Frontal cortex (tissue), 4 donors: ENCODE results near the gene IQSEC1. TPM values are rescaled to one million over a fixed set of nuclear protein-coding genes. Genes with fewer than 3 reads are reported as not detected.

Experiments used
- DNase-seq, 2 donors: peaks; one replicate each; pipeline ENCODE4 v3.0.0; 2012; ENCODE audit warnings: low spot score in 2 of 2
- FAIRE-seq: peaks from 2 replicates; lab custom pipeline; 2012; peaks lifted over from hg19 to GRCh38; lab: Jason Lieb, UNC
- total RNA-seq: library from RNA; depleted of rRNA; stranded (reverse); fragments of >200 nt; gene quantifications from one replicate; pipeline ENCODE4 v1.2.3, GENCODE V29; 2014
- donor health status: control.
- donor health status: control.
- donor health status: control.

The IQSEC1 gene
- total RNA-seq, 1 donor from 2014 or later: 14.3 TPM

- FAIRE-seq: no peak
These were observed 19.8 kb downstream of the IQSEC1 start for GRCh38 chr3:13053420-13053819.

GRCh38 chr3:13052191-13052820, 20.9 kb downstream of the IQSEC1 start:
- FAIRE-seq (no peak), DNase-seq (no peak)

More at GRCh38 chr3:13053420-13053819, 19.8 kb downstream of the IQSEC1 start:
- no peak for DNase-seq

- FAIRE-seq (no peak), DNase-seq (no peak)
These were observed 21.6 kb downstream of the IQSEC1 start for GRCh38 chr3:13051581-13051980.

GRCh38 chr3:13051066-13051465, 22.2 kb downstream of the IQSEC1 start:
- DNase-seq: no peak
- no peak for FAIRE-seq

GRCh38 chr3:13050446-13050845, 22.8 kb downstream of the IQSEC1 start:
- no peak for FAIRE-seq

GRCh38 chr3:13049400-13049799, 23.8 kb downstream of the IQSEC1 start:
- no peak for DNase-seq
- FAIRE-seq: no peak

More at GRCh38 chr3:13050446-13050845, 22.8 kb downstream of the IQSEC1 start:
- no peak for DNase-seq

GRCh38 chr3:13047296-13048165, 25.7 kb downstream of the IQSEC1 start:
- no peak for FAIRE-seq
- no peak for DNase-seq

- FAIRE-seq (no peak), DNase-seq (no peak)
These were observed 26.5 kb downstream of the IQSEC1 start for GRCh38 chr3:13046569-13047274.

- DNase-seq: no peak
- no peak for FAIRE-seq
These were observed 27.2 kb downstream of the IQSEC1 start for GRCh38 chr3:13045904-13046568.

- no peak for FAIRE-seq
These were observed 27.9 kb downstream of the IQSEC1 start for GRCh38 chr3:13045241-13045903.

GRCh38 chr3:13044496-13045240, 28.6 kb downstream of the IQSEC1 start:
- no peak for DNase-seq
- FAIRE-seq: no peak

More at GRCh38 chr3:13045241-13045903, 27.9 kb downstream of the IQSEC1 start:
- no peak for DNase-seq

GRCh38 chr3:13043656-13044055, 29.6 kb downstream of the IQSEC1 start:
- FAIRE-seq: no peak
- no peak for DNase-seq

GRCh38 chr3:13042715-13043271, 30.4 kb downstream of the IQSEC1 start:
- FAIRE-seq (no peak), DNase-seq (no peak)

GRCh38 chr3:13042127-13042701, 31.0 kb downstream of the IQSEC1 start:
- DNase-seq (no peak), FAIRE-seq (no peak)

- FAIRE-seq: no peak
- no peak for DNase-seq
These were observed 32.0 kb downstream of the IQSEC1 start for GRCh38 chr3:13041113-13041776.

GRCh38 chr3:13040361-13041074, 32.7 kb downstream of the IQSEC1 start:
- FAIRE-seq (no peak), DNase-seq (no peak)
